Caki2 (cell line): ENCODE measurements around the gene ANKS6. TPM values are rescaled to one million over a fixed set of nuclear protein-coding genes. Genes with fewer than 3 reads are reported as not detected.

Experiments used
- DNase-seq: peaks from one replicate; pipeline ENCODE4 v3.0.0-alpha.2; 2015; ENCODE audit warnings: low read depth
- in situ Hi-C: cut with HindIII; loops from 2 replicates; pipeline ENCODE4 v1.10.0; 2016; ENCODE audit warnings: low sequenced_read_pairs, low pct_unique_long_range_greater_than_20kb, mixed read lengths
- total RNA-seq: library from RNA; depleted of rRNA; stranded (reverse); fragments of >200 nt; shearing (Covaris generic); gene quantifications from 2 replicates; pipeline ENCODE4 v1.2.3, GENCODE V29; 2014; ENCODE audit warnings: low replicate concordance

The ANKS6 gene
- total RNA-seq, 1 experiment from 2014 or later = 106 TPM

GRCh38 chr9:98797491-98797890, 1.1 kb upstream of the ANKS6 start:
- in situ Hi-C loops = no loop called here
- DNase-seq = no peak

DNA sequence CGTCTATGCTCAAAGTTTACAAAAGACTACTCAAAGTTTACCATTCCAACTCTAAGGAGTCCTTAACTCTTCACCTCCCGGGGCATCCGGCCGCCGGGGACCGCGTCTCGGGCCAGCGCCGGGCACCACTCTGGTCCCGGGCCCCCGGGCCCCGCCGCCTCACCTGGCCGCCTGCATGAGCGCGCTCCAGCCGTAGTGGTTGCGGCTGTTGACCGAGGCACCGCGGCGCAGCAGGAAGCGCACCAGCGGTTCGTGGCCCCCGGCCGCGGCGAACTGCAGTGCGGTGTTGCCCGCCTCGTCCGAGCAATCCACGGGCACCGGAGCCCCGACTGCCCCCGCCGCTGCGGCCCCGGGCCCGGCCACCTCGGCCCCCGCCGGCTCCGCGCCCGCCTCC, 388 bp downstream of the ANKS6 start:
- in situ Hi-C loops = no loop called here
- no peak for DNase-seq

DNA sequence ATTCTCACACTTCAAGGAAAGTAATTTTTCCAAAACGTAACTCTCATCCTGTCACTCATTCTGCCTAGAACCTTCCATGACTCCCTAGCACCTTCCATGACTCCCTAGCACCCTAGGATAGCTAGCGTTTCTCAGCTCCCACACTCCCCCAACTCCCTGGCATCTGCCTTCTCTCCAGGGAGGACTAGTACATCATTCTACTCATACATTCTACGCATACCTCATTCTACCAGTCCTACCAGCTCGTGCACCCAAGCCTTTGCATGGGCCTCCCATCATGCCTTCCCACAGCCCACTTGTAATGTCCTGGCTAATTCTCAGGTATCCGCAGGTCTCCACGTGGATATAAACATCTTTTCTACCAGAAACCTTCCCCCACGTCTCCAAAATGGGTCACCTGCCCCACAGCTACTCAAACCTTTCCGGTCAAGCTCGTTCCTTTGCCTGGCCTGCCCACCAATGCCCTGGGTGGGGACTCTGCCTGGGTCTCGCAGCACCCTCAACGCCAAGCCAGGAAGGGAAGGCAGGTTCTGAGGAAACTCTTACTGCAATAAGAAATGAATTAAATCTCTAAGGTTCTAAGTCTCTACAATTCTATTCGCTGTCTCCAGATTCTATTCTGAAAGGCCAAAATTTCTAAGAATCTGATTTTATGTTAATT, 930 bp downstream of the ANKS6 start:
- in situ Hi-C loops = no loop called here
- no peak for DNase-seq

GRCh38 chr9:98794802-98795201, 1.6 kb downstream of the ANKS6 start:
- in situ Hi-C loops = no loop called here

DNA sequence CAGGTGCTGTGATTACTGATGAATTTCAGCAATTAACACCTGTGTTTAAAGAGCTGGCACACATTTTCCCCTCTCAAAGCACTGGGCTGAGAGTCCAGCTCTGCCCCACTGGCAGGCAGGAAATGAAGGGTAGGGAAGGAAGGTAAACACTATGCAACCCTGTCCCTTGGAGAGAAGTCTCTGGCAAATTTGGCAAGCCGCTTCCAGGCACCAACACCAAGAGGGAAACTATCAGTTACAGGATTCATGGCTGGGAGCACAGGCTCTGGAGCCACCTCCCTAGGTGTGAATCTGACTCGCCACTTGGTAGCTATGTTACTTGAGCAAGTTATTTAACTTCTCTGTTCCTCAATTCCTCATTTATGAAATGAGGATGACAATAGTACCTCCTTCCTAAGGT, 3.3 kb downstream of the ANKS6 start:
- in situ Hi-C loops = no loop called here
- no peak for DNase-seq

More at GRCh38 chr9:98794802-98795201, 1.6 kb downstream of the ANKS6 start:
- DNase-seq = no peak

- peak; percentile 84 for DNase-seq
- in situ Hi-C loops = no loop called here
Observed at GRCh38 chr9:98791608-98792490, 4.5 kb downstream of the ANKS6 start.

GRCh38 chr9:98790842-98791607, 5.3 kb downstream of the ANKS6 start:
- DNase-seq = peak; percentile 93
- in situ Hi-C loops = no loop called here

GRCh38 chr9:98790134-98790841, 6.1 kb downstream of the ANKS6 start:
- in situ Hi-C loops = no loop called here
- DNase-seq = no peak

- in situ Hi-C loops = no loop called here
- DNase-seq = no peak
Observed at GRCh38 chr9:98789483-98790133, 6.7 kb downstream of the ANKS6 start.

DNA sequence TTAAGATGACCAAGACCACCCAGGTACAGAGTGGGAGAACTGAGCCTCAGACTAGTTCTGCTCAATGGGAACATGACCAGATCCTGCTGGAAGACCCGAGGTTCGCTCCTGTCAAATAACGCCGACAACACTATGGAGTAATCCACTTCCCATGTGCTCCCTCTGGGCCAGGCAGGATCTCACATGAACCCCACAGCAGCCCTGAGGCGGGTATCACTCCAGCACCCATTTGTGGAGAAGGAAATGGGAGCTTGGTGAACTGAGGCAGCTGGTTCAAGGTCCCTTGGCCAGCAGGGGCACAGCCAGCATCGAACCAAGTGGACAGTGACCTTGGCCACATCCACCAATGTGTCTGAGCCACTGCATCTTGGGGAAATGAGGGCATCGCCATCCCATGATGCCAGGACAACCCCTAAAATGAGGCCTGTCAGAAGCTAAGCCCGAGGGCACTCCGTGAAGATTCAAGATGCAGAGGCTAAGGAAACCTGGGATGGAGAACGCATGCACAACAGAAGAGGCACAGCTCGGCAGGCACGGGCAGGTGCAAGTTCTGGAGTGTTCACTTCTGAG, 8.5 kb downstream of the ANKS6 start:
- DNase-seq = no peak
- in situ Hi-C loops = no loop called here

DNA sequence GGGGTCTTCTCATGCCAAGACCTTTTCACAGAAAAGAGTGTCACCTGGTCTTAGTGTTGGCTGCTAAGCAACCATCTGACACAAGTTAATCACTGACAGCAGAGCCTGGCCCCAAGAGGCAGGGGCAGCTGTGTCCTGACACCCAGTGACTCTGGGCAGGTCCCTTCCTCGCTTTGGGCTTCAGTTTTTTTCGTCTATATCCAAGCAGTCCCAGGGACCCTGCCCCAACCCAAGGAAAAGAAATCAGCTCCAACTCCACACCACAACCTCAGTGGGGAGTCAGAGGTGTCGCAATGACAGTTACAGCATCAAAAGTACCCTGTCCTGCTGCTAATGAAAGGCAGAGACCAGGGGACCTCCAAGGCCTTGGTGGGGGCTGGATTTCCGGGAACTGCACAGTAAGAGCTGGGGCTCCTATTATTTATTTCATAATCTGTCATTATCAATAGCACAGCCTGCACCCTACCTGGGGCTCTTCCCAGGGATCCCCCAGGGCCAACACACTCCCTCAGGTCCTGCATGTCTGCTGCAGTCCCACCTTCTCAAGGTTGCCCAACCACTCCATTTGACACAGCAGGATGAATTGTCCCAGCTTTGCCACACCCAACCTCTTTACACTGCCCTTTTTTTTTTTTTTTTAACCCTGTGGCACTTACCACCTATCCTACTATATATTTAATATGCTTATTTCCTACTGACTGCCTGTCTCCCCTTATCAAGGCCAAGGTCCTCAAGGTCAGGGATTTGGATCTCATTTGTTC, 9.4 kb downstream of the ANKS6 start:
- DNase-seq = no peak
- in situ Hi-C loops = no loop called here

GRCh38 chr9:98784831-98785806, 11.2 kb downstream of the ANKS6 start:
- no peak for DNase-seq
- in situ Hi-C loops = no loop called here

GRCh38 chr9:98783518-98784226, 12.7 kb downstream of the ANKS6 start:
- in situ Hi-C loops = no loop called here
- DNase-seq = no peak

DNA sequence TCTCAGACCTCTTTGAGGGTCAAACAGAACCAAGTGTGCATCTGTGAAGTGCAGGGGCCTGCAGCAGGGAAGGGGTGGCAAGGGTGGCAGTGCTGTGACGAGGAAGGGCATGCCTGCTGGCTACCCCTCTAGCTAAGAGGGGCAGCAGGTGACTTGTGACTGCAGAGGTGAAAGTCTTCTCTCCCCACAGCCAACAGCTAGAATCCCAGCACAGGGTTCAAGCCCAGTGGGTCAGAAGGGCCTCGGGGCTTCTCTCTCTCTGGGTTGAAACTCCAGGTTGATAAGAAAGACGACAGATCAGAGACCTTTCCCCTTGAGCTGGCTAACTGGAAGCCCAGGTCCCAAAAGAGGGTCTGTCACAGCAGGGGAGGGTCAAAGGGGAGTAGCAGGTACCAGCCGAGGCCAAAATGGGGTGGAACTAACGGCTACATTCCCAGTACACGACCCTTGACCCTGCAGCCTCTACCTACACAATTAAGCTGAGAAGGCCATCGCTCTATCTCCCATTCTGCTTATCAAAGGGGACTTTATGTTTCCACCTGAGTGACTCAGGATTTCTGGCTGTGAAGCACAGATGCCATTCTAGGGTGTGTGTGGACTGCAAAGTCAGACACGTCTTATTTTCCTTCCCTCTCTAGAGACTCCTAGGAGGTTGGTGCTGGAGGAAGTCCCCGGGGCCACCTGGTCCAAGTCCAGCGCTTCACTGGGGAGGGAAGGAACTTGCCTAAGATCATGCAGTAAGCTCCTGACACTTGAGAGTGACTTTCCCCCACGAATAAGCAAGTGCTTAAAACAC, 14.6 kb downstream of the ANKS6 start:
- in situ Hi-C loops = no loop called here
- peak; percentile 90 for DNase-seq
